ENCODE results near the gene SLFN13.
"Not testable (repeated sequence)": the region's sequence is repeated elsewhere in the genome, so short reads cannot be mapped to it uniquely, and the experiment has no call there.

Gene SLFN13

DNA sequence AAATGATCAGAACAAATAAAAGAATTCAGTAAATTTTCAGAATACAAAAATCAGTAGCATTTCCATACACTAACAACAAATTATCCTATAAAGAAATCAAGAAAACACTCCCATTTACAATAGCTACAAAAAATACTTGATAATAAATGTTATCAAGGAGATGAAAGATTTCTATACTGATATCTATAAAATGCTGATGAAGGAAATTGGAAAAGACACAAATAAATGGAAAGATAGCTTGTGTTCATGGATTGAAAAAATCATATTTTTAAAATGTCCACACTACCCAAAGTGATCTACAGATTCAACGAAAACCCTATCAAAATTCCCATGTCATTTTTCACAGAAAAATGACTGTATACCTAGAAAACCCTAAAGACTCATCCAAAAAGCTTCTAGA is 34.3 kb downstream of the SLFN13 start:
- H3K4me3 ChIP-seq (ENCODE audit: control insufficient read depth, low read depth, low read length), result no peak overlapping the region
- DNase-seq (ENCODE audit: low read depth), result no peak
- TF ChIP-seq CTCF (conservative IDR thresholded peaks at IDR 0.05; ENCODE audit: control insufficient read depth, insufficient read depth, low read depth, low read length), result no peak

DNA sequence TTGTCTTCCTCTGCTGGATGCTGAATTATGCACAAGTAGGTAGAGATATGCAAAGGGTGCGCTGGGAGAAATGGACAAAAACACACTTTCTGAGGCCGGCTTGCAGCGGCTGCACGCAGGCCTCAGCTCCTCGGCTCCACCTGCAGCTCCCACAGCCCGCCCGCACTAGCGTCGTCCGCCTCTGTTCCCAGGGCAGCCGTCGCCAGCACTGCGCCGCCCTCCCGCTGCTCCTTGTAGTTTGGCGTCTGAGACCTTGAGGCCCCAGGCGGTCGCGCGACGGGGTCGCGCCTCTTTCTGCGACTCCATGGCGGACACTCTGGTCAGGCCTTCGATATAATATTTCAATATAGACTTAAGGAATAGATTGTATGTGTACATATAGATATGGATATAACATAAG is 41.0 kb downstream of the SLFN13 start:
- no peak for TF ChIP-seq CTCF (conservative IDR thresholded peaks at IDR 0.05; ENCODE audit: control insufficient read depth, insufficient read depth, low read depth, low read length)
- DNase-seq (ENCODE audit: low read depth), result no peak
- no peak overlapping the region for H3K4me3 ChIP-seq (ENCODE audit: control insufficient read depth, low read depth, low read length)

DNA sequence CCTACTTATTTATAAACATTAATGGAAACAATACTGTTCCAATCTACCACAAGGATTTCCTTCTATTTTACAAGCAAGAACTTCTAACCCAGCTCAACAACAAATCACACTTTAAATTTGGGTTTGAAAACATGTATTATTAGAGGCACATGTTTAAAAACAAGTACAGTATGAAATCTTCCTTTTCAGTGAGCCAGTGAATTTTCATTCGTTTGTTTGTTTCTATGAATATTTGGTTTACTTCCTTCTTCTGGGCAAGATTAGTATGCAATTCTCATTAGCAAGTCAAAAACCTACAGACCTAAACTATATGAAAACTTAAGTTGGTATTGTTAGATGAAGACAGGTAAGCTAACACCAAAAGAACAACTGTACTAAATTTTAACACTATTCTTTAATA is 42.0 kb downstream of the SLFN13 start:
- no peak for TF ChIP-seq CTCF (conservative IDR thresholded peaks at IDR 0.05; ENCODE audit: control insufficient read depth, insufficient read depth, low read depth, low read length)
- no peak overlapping the region for H3K4me3 ChIP-seq (ENCODE audit: control insufficient read depth, low read depth, low read length)
- no peak for DNase-seq (ENCODE audit: low read depth)

DNA sequence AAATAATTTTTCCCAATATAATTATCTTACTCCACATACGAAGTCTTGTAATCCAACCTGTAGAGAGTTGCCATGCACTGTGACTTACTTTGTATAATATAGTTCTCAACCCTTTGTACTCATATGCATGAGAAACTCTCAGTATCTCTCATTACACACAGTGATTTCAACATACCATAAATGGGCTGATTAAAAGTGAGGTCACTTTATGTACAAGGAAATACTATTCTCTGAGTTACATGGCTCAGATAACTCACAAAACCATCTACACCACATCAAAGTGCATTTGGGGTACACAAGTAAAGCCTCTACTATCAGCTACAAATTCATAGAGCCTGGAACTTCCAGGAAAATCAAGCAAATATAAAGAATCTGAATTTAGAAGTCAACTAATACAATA is 44.2 kb downstream of the SLFN13 start:
- DNase-seq (ENCODE audit: low read depth), result peak; percentile 14
- H3K4me3 ChIP-seq (ENCODE audit: control insufficient read depth, low read depth, low read length), result no peak overlapping the region
- TF ChIP-seq CTCF (conservative IDR thresholded peaks at IDR 0.05; ENCODE audit: control insufficient read depth, insufficient read depth, low read depth, low read length), result no peak

DNA sequence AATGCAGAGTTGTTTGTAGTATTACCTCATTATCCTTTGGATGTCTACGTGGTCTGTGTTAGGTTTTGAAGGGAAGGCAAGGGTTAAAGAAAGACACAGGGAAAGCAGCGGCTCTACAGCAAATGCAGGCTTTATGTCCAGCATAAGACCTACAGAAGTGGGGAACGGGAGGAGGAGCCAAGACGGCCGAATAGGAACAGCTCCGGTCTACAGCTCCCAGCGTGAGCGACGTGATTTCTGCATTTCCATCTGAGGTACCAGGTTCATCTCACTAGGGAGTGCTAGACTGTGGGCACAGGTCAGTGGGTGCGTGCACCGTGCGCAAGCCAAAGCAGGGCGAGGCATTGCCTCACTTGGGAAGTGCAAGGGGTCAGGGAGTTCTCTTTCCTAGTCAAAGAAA is 54.8 kb downstream of the SLFN13 start:
- not testable (repeated sequence) for DNase-seq (ENCODE audit: low read depth); H3K4me3 ChIP-seq (ENCODE audit: control insufficient read depth, low read depth, low read length)

DNA sequence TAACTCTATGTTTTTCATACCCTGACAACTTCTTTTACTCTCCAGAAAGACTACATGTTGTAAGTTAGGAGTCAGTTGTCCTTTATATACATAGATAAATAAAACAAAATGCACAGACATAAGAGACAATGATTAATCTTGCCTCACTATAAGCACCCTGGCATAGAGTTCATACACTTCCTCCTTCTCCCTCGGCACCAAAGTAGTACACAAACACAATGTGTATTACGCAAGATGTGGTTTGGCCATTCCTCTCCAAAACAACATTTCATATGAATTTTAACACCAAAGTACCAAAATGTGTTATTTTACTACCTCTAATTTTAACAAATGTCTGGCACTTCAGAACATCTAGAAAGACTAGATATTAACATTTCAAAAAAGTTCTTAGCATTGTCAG is 57.9 kb downstream of the SLFN13 start:
- no peak overlapping the region for H3K4me3 ChIP-seq (ENCODE audit: control insufficient read depth, low read depth, low read length)
- TF ChIP-seq CTCF (conservative IDR thresholded peaks at IDR 0.05; ENCODE audit: control insufficient read depth, insufficient read depth, low read depth, low read length), result no peak
- DNase-seq (ENCODE audit: low read depth), result peak; percentile 35

- no peak overlapping the region for H3K4me3 ChIP-seq (ENCODE audit: control insufficient read depth, low read depth, low read length)
- DNase-seq (ENCODE audit: low read depth), result no peak
- no peak for TF ChIP-seq CTCF (conservative IDR thresholded peaks at IDR 0.05; ENCODE audit: control insufficient read depth, insufficient read depth, low read depth, low read length)
Observed at GRCh38 chr17:35390156-35390555, 58.4 kb downstream of the SLFN13 start.

All from fibroblast of mammary gland (primary cell).